Measurements from ENCODE around the gene DBNDD1. TPM values are rescaled to one million over a fixed set of nuclear protein-coding genes. Genes with fewer than 3 reads are reported as not detected.

The DBNDD1 gene
- total and polyA plus RNA-seq, 2 experiments from 2014 or later, result 1.4 to 3.1 TPM

GRCh38 chr16:89987169-89987568 lies 32.1 kb downstream of the DBNDD1 start:
- TF ChIP-seq EZH2phosphoT487 (IDR thresholded peaks at IDR 0.05; ENCODE audit: insufficient read depth, low read depth), result no peak
- TF ChIP-seq EZH2 (IDR thresholded peaks at IDR 0.05; ENCODE audit: insufficient read depth, poor library complexity, severe bottlenecking), result no peak
- WGBS, 2 experiments (ENCODE audit: low coverage in 1 of 2, low lambda C conversion rate in 2 of 2, missing lambda C conversion rate in 2 of 2), result 88 to 92% methylated on average over 7 of the region's 7 CpGs
- DNase-seq, result no peak
- Histone ChIP-seq H3K36me3 (ENCODE audit: low read depth) (peaks cover 13% of the 10 kb centered on the region), H3K4me3 (no peak overlapping the region), H3F3A (ENCODE audit: insufficient read depth) (peaks cover 11% of the 10 kb centered on the region), H4K20me1 (ENCODE audit: insufficient read depth) (no peaks in the 10 kb centered on the region), H3K9ac (no peak overlapping the region), H3K27me3 (replicated peaks; ENCODE audit: insufficient read depth) (no peaks in the 10 kb centered on the region), H3K9me3 (ENCODE audit: low read depth) (no peaks in the 10 kb centered on the region), H2AFZ (no peak overlapping the region), H3K9me2 (ENCODE audit: insufficient read depth) (no peaks in the 10 kb centered on the region), H3K79me2 (ENCODE audit: insufficient read depth) (no peaks in the 10 kb centered on the region), H3K27ac (no peak overlapping the region), H3K4me2 (ENCODE audit: unreplicated experiment) (no peak overlapping the region), H3K4me1 (ENCODE audit: insufficient read depth) (no peaks in the 10 kb centered on the region)
- in situ Hi-C loops (cut with MboI), result no loop called here

GRCh38 chr16:89986600-89986999 lies 32.7 kb downstream of the DBNDD1 start:
- no peaks in the 10 kb centered on the region for H4K20me1 ChIP-seq (ENCODE audit: insufficient read depth)
- in situ Hi-C loops (cut with MboI), result no loop called here
- H3K36me3 ChIP-seq (ENCODE audit: low read depth), result peaks cover 10% of the 10 kb centered on the region

GRCh38 chr16:89985219-89985618 lies 34.0 kb downstream of the DBNDD1 start:
- Histone ChIP-seq H3K27ac (no peak overlapping the region), H3F3A (ENCODE audit: insufficient read depth) (no peaks in the 10 kb centered on the region), H3K4me2 (ENCODE audit: unreplicated experiment) (no peak overlapping the region), H3K9me3 (ENCODE audit: low read depth) (no peaks in the 10 kb centered on the region), H3K9ac (no peak overlapping the region), H3K4me3 (no peak overlapping the region), H3K79me2 (ENCODE audit: insufficient read depth) (no peaks in the 10 kb centered on the region), H3K4me1 (ENCODE audit: insufficient read depth) (no peaks in the 10 kb centered on the region), H4K20me1 (ENCODE audit: insufficient read depth) (no peaks in the 10 kb centered on the region), H3K9me2 (ENCODE audit: insufficient read depth) (no peaks in the 10 kb centered on the region), H3K27me3 (replicated peaks; ENCODE audit: insufficient read depth) (no peaks in the 10 kb centered on the region), H2AFZ (no peak overlapping the region), H3K36me3 (ENCODE audit: low read depth) (peaks cover 13% of the 10 kb centered on the region)
- in situ Hi-C loops (cut with MboI), result no loop called here
- 94 to 96% methylated on average over 10 of the region's 10 CpGs for WGBS, 2 experiments (ENCODE audit: low coverage in 1 of 2, low lambda C conversion rate in 2 of 2, missing lambda C conversion rate in 2 of 2)
- TF ChIP-seq EZH2phosphoT487 (IDR thresholded peaks at IDR 0.05; ENCODE audit: insufficient read depth, low read depth) (no peak), EZH2 (IDR thresholded peaks at IDR 0.05; ENCODE audit: insufficient read depth, poor library complexity, severe bottlenecking) (no peak)
- DNase-seq, result no peak

More at GRCh38 chr16:89986600-89986999, 32.7 kb downstream of the DBNDD1 start:
- 95 to 98% methylated on average over 13 of the region's 13 CpGs for WGBS, 2 experiments (ENCODE audit: low coverage in 1 of 2, low lambda C conversion rate in 2 of 2, missing lambda C conversion rate in 2 of 2)
- H3K4me2 ChIP-seq (ENCODE audit: unreplicated experiment), result no peak overlapping the region
- DNase-seq, result no peak
- peaks cover 6% of the 10 kb centered on the region; the same call in 1 of the 2 replicates for H3F3A ChIP-seq (ENCODE audit: insufficient read depth)
- TF ChIP-seq EZH2phosphoT487 (IDR thresholded peaks at IDR 0.05; ENCODE audit: insufficient read depth, low read depth), result no peak
- TF ChIP-seq EZH2 (IDR thresholded peaks at IDR 0.05; ENCODE audit: insufficient read depth, poor library complexity, severe bottlenecking), result no peak
- no peaks in the 10 kb centered on the region for H3K9me2 ChIP-seq (ENCODE audit: insufficient read depth)
- no peaks in the 10 kb centered on the region for H3K4me1 ChIP-seq (ENCODE audit: insufficient read depth)
- no peak overlapping the region for H3K9ac ChIP-seq
- no peak overlapping the region for H3K4me3 ChIP-seq
- no peak overlapping the region for H2AFZ ChIP-seq
- no peaks in the 10 kb centered on the region for H3K79me2 ChIP-seq (ENCODE audit: insufficient read depth)
- no peak overlapping the region for H3K27ac ChIP-seq
- H3K9me3 ChIP-seq (ENCODE audit: low read depth), result no peaks in the 10 kb centered on the region
- H3K27me3 ChIP-seq (replicated peaks; ENCODE audit: insufficient read depth), result no peaks in the 10 kb centered on the region

- Histone ChIP-seq H3K4me3 (no peak overlapping the region), H3F3A (ENCODE audit: insufficient read depth) (no peaks in the 10 kb centered on the region), H3K9me2 (ENCODE audit: insufficient read depth) (no peaks in the 10 kb centered on the region), H3K4me1 (ENCODE audit: insufficient read depth) (no peaks in the 10 kb centered on the region), H3K9me3 (ENCODE audit: low read depth) (no peaks in the 10 kb centered on the region), H2AFZ (no peak overlapping the region), H3K36me3 (ENCODE audit: low read depth) (peaks cover 13% of the 10 kb centered on the region), H4K20me1 (ENCODE audit: insufficient read depth) (no peaks in the 10 kb centered on the region), H3K27ac (no peak overlapping the region), H3K27me3 (replicated peaks; ENCODE audit: insufficient read depth) (no peaks in the 10 kb centered on the region), H3K79me2 (ENCODE audit: insufficient read depth) (no peaks in the 10 kb centered on the region), H3K4me2 (ENCODE audit: unreplicated experiment) (no peak overlapping the region), H3K9ac (no peak overlapping the region)
- 92 to 93% methylated on average over 7 of the region's 7 CpGs for WGBS, 2 experiments (ENCODE audit: low coverage in 1 of 2, low lambda C conversion rate in 2 of 2, missing lambda C conversion rate in 2 of 2)
- DNase-seq, result no peak
- in situ Hi-C loops (cut with MboI), result no loop called here
- TF ChIP-seq EZH2phosphoT487 (IDR thresholded peaks at IDR 0.05; ENCODE audit: insufficient read depth, low read depth) (no peak), EZH2 (IDR thresholded peaks at IDR 0.05; ENCODE audit: insufficient read depth, poor library complexity, severe bottlenecking) (no peak)
Measured at GRCh38 chr16:89984216-89984615, 35.0 kb downstream of the DBNDD1 start.

GRCh38 chr16:89983536-89983935 lies 35.7 kb downstream of the DBNDD1 start:
- Histone ChIP-seq H3K9ac (no peak overlapping the region), H3K36me3 (ENCODE audit: low read depth) (peaks cover 13% of the 10 kb centered on the region), H3K4me1 (ENCODE audit: insufficient read depth) (no peaks in the 10 kb centered on the region), H3K79me2 (ENCODE audit: insufficient read depth) (peaks cover 5% of the 10 kb centered on the region), H3F3A (ENCODE audit: insufficient read depth) (no peaks in the 10 kb centered on the region), H3K9me3 (ENCODE audit: low read depth) (no peaks in the 10 kb centered on the region), H3K4me3 (no peak overlapping the region), H3K27ac (no peak overlapping the region), H3K9me2 (ENCODE audit: insufficient read depth) (no peaks in the 10 kb centered on the region), H4K20me1 (ENCODE audit: insufficient read depth) (no peaks in the 10 kb centered on the region), H3K4me2 (ENCODE audit: unreplicated experiment) (no peak overlapping the region), H3K27me3 (replicated peaks; ENCODE audit: insufficient read depth) (no peaks in the 10 kb centered on the region), H2AFZ (no peak overlapping the region)
- in situ Hi-C loops (cut with MboI), result no loop called here
- DNase-seq, result no peak
- no peak for TF ChIP-seq EZH2phosphoT487 (IDR thresholded peaks at IDR 0.05; ENCODE audit: insufficient read depth, low read depth)
- WGBS, 2 experiments (ENCODE audit: low coverage in 1 of 2, low lambda C conversion rate in 2 of 2, missing lambda C conversion rate in 2 of 2), result 86 to 91% methylated on average over 15 of the region's 15 CpGs
